GM10248 (cell line): ENCODE data around the gene HLX.

Source experiments
- CTCF ChIA-PET: fragments of 300-600 bp; sonication (Branson Sonifier 250); formaldehyde crosslinking; extraction: SDS; loops from one replicate; lab custom pipeline; 2021; ENCODE audit warnings: antibody characterized with exemption; lab: Yijun Ruan, JAX
- POLR2A ChIA-PET: fragments of 350-650 bp; sonication (Branson Sonifier 250); formaldehyde crosslinking; extraction: SDS; loops from one replicate; lab custom pipeline; 2020; ENCODE audit warnings: antibody characterized with exemption; lab: Yijun Ruan, JAX
- DNase-seq: peaks from one replicate; pipeline ENCODE4 v3.0.0; 2012; ENCODE audit errors: extremely low spot score
- TF ChIP-seq, protein P1 (sequence below): IDR thresholded peaks from 2 replicates; pipeline ENCODE4 v1.5.1; 2012; ENCODE audit warnings: mild to moderate bottlenecking, low read depth; ENCODE audit errors: extremely low read depth, missing control alignments, control extremely low read depth

Gene HLX

DNA sequence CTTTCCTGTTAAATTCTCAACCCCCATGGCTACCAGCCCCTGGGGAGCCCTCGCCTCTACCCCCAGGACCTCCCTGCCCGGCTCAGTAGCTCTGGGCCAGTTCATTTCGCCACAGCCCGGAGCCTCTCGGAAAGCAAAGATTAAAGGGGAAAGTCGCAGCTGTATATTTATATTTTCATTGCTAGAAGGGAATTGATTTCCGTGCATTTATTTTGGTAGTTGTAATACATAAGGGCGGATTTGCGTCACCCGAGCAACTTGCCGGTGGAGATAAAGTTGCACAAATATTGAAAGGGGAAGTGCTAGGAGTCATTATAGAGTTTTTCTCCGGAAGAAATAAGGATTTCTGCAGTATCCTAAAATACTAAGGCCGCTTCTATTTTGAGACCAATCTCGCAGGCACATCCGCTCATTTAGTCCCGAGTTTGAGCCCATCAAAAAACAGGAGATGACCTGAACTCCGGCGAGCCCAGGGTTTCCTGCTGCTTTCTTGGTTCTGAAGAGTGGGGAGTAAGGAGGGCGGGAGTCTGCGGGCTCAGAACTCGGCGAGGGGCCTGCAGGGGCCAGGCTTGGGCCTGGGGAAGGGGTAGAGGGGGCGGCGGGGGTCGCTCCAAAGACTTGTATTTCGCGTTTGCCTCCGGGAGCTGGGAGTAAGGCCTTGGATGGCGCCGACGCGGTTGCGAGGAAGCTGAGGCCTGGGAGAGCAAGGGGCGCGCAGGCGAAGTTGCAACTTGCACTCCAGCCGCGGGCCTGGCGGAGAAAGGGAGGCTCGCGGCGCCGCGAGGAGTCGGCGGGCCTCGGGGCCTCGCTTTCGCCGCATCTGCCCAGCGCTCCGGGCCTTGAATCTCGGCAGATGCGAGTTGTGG is 2.5 kb upstream of the HLX start:
- TF ChIP-seq, protein P1, sequence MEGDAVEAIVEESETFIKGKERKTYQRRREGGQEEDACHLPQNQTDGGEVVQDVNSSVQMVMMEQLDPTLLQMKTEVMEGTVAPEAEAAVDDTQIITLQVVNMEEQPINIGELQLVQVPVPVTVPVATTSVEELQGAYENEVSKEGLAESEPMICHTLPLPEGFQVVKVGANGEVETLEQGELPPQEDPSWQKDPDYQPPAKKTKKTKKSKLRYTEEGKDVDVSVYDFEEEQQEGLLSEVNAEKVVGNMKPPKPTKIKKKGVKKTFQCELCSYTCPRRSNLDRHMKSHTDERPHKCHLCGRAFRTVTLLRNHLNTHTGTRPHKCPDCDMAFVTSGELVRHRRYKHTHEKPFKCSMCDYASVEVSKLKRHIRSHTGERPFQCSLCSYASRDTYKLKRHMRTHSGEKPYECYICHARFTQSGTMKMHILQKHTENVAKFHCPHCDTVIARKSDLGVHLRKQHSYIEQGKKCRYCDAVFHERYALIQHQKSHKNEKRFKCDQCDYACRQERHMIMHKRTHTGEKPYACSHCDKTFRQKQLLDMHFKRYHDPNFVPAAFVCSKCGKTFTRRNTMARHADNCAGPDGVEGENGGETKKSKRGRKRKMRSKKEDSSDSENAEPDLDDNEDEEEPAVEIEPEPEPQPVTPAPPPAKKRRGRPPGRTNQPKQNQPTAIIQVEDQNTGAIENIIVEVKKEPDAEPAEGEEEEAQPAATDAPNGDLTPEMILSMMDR: no peak
- ChIA-PET CTCF (interaction anchor here (1.6 to 8.4 kb wide), 4 partner anchors 19 to 559 kb away, joined by 3 to 78 read pairs (median 10); no protein-coding TSS in a partner anchor), POLR2A (no interaction called here)
- peak; percentile 13 for DNase-seq

- TF ChIP-seq, protein P1: no peak
- DNase-seq: no peak
- POLR2A ChIA-PET: no interaction called here
- CTCF ChIA-PET: interaction anchor here (0.8 to 8.4 kb wide), 4 partner anchors 31 to 558 kb away, joined by 3 to 78 read pairs (median 3); no protein-coding TSS in a partner anchor
Observed at GRCh38 chr1:220877377-220878095, 1.7 kb upstream of the HLX start.

DNA sequence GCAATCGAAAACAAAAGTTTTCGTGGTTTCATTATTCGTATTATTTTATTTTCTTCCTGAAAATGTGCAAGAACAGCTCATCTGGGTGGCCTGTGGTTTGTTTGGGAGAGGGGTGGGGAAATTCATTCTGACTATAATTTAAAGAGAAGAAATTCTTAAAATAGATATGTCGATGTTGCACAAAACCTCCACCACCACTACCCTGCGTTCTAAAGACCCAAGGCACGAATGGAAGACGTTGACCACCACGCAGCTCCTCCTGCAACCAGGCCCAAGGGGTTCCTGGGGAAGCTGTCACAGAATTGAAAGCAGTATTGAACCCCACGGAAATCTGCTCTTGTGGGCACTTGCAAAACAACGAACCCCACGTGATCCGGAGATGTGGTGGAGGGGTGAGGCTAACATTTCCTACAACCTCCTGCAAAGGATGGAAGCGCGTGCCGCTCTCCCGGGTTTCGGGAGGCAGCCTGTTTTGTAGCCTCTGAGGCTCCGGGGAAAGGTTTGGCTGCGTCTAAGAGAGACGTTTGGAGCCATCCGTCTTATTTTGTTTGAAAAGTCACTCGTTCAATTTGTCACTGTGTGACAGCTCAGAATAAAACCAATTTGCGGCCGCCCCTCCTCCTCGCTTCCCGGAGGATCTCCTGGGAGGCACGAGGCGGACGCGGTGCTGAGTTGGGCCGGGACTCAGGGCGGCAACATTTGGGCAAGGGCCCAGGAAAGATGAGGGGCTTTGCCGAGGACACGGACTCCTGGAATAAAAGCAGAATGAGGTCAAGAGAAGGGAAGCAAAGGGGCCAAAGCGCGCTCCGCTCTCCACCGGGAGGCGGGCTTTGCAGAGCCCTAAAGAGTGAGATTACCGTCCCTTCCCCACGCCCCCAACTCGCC is 810 bp upstream of the HLX start:
- ChIA-PET CTCF (interaction anchor here (0.8 to 8.4 kb wide), 4 partner anchors 30 to 557 kb away, joined by 3 to 78 read pairs (median 3); no protein-coding TSS in a partner anchor), POLR2A (no interaction called here)
- peak; percentile 27 for DNase-seq
- TF ChIP-seq, protein P1: no peak

GRCh38 chr1:220879509-220880361 is 492 bp downstream of the HLX start:
- peak; percentile 55 for DNase-seq
- TF ChIP-seq, protein P1: no peak
- POLR2A ChIA-PET: no interaction called here
- CTCF ChIA-PET: interaction anchor here (1.1 to 8.4 kb wide), 2 partner anchors 308 to 324 kb away, joined by 3 to 78 read pairs; no protein-coding TSS in a partner anchor

DNA sequence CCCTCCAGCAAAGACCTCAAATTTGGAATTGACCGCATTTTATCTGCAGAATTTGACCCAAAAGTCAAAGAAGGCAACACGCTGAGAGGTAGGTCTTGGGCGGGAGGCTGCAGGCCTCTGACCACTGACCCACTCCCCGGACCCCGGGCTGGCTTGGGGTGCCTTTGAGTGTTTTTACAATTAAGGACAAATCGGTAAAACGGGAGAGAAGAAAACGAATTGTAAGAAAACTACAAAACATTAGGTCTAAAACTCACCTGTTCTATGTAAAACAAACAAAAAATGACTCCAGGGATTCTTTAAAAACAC is 1.1 kb downstream of the HLX start:
- TF ChIP-seq, protein P1: no peak
- no peak for DNase-seq
- POLR2A ChIA-PET: no interaction called here
- CTCF ChIA-PET: no interaction called here
